ENCODE results near the gene GLDC.

Gene GLDC

DNA sequence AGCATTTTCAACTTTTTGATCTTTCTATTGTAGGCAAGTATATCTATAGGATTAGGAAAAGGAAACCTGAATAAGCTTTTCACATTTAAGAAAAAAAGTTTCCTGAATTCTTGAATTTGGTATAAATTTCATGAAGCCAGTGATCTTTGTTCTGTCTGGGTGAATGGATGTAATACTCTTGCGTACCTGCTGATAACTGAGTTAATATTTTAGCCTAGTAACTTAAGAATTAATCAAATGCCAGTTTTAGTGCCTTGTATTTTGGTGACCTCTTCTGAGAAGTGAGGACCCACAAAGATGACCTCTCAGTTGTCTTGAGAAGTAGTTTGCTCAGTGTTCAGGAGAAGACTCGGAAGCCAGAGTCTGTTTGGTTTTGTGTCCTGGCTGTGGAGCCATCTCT lies 154.7 kb downstream of the GLDC start:
- no peak for DNase-seq

DNA sequence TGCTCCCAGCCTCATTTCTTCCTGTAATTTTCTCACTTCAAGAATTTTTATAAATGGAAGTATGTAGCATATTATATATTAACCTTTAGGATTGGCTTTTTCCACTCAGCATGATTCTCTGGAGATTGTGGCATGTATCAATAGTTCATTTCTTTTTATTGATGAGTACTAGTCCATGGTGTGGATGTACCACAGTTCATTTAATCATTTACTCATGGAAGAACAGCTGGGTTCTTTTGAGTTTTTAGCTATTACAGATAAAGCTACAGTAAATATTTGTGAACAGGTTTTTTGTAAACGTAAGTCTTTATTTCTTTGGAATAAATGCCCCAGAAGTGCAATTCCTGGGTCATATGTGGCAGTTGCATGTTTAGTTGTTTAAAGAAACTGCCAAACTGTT lies 156.4 kb downstream of the GLDC start:
- DNase-seq, result no peak

DNA sequence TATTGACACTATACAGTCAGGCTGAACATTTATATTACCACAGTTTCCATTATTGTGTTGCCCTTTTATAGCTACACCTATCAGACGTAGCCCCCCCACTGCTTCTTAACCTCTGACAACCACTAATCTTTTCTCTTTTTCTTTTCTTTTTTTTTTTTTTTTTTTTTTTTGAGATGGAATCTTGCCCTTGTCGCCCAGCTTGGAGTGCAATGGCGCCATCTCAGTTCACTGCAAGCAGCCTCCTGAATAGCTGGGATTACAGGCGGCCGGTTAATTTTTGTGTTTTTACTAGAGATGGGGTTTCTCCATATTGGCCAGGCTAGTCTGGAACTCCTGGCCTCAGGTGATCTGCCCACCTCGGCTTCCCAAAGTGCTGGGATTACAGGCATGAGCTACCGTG lies 157.1 kb downstream of the GLDC start:
- DNase-seq, result no peak

DNA sequence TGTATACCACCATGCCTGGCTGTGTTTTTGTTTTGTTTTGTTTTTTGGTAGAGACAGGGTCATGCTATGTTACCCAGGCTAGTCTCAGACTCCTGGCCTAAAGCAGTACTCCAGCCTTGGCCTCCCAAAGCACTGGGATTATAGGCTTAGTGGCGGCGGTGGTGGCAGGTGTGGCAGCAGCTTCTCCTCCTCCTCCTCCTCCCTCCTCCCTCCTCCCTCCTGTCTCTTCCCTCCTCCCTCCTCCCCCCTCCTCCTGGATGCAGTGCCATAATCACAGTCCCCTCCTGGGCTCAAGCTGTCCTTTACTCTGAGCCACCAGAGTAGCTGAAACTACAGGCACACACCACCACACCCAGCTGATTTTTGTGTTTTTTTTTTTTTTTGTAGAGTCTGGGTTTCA lies 161.3 kb downstream of the GLDC start:
- DNase-seq, result no peak
